ENCODE results near the gene NCR3LG1. TPM values are rescaled to one million over a fixed set of nuclear protein-coding genes. Genes with fewer than 3 reads are reported as not detected.

The NCR3LG1 gene
- total and polyA plus RNA-seq, 2 experiments from 2014 or later = 0.83 to 1.3 TPM

DNA sequence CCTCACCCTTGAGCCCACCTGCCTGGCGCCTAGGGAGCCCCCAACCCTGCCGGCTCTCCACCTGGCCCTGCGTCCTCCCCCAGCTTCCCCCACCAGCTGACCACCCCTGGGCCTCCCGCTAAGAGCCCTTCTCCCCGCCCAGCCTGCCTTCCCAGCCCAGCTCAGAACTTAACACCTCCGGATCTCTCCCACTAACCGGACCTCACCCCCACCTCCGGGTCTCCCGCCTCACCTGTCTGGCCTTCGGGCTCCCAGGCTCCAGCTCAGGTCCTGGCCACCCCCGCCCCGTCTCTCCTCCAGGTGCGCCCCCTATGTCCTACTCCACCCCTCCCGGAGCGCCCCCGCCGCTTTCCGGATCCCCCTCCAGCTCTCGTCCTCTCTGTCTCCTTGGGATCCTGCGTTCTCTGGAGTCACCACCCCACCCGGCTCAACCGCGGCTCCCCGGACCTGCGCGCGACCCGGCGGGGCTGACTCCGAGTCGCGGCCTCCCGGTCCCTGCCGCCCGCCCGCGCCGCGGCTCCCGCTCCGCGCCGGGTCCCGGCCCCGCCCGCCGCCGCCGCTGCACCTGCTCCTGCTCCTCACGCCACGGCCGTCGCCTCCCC is 37.1 kb downstream of the NCR3LG1 start, which contains the start of gene KCNJ11:
KCNJ11 (minus strand) TSS at position 51 of the 602 bp plus-strand sequence. CDS start 568 bp downstream, outside the sequence.
- Histone ChIP-seq H3K27ac (no peak within 1 kb of the TSS), H3K36me3 (ENCODE audit: low read depth) (no peaks in the 10 kb centered on the region), H3K4me1 (ENCODE audit: insufficient read depth) (no peaks in the 10 kb centered on the region; the same call in 1 of the 2 replicates), H3K27me3 (replicated peaks; ENCODE audit: insufficient read depth) (0 out of 2 replicates have a peak, but pooled peaks cover 5% of the 10 kb centered on the region), H3K79me2 (ENCODE audit: insufficient read depth) (no peaks in the 10 kb centered on the region), H4K20me1 (ENCODE audit: insufficient read depth) (no peaks in the 10 kb centered on the region), H3F3A (ENCODE audit: insufficient read depth) (no peaks in the 10 kb centered on the region), H3K9me2 (ENCODE audit: insufficient read depth) (no peaks in the 10 kb centered on the region), H3K9ac (no peak within 1 kb of the TSS), H3K9me3 (ENCODE audit: low read depth) (no peaks in the 10 kb centered on the region), H3K4me2 (ENCODE audit: unreplicated experiment) (no peak within 1 kb of the TSS), H3K4me3 (0 out of 2 replicates have a peak within 1 kb of the TSS, but pooled peaks have one; percentile 34), H2AFZ (no peak within 1 kb of the TSS)
- in situ Hi-C loops (cut with MboI) = loop anchor here (10.0 kb wide), 1 partner anchor 116 kb away; no protein-coding TSS in a partner anchor
- DNase-seq = no peak
- 2 to 7% methylated on average over 23 to 53 of the region's 53 CpGs for WGBS, 2 experiments (ENCODE audit: low coverage in 1 of 2, low lambda C conversion rate in 2 of 2, missing lambda C conversion rate in 2 of 2)
- TF ChIP-seq EZH2 (IDR thresholded peaks at IDR 0.05; ENCODE audit: insufficient read depth, poor library complexity, severe bottlenecking) = no peak
- no peak for TF ChIP-seq EZH2phosphoT487 (IDR thresholded peaks at IDR 0.05; ENCODE audit: insufficient read depth, low read depth)

DNA sequence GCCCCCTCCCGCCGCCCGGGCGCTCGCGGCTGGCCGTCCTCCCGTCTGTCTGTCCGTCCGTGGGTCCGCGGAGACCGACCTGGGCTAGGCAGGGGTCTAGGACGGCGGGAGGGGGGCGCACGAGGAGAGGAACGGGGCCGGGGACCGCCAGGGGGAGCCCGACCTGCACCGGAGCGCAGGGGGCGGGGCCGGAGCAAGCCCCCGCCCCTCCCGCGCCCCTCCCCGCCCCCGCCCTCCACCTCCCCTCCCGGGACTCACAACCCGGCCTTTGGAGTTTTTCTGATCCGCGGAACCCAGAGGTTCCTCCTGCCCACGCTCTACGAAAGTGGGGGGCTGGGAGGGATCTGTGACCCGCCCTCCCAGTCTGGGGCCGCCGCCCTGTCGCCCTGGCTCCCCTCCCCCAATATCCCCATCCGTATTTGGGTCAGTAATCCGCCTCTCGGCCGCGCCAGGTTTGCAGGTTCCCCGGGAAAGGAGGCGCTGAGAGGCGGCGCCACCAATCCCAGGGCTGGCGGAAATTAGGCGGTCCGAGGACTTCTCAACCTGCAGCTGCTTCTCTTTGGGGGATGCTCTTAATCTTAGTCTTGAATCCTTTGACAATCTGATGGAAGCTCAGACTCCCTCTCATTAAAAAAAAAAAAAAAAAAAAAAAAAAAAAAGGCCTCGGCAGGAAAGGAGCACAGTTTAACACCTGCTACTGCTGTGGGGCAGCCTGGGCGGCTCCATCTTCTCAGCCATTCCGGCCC is 37.8 kb downstream of the NCR3LG1 start:
- Histone ChIP-seq H3K4me1 (ENCODE audit: insufficient read depth) (no peaks in the 10 kb centered on the region), H3K79me2 (ENCODE audit: insufficient read depth) (no peaks in the 10 kb centered on the region), H3K4me2 (ENCODE audit: unreplicated experiment) (no peak overlapping the region), H3K9ac (no peak overlapping the region), H3K9me3 (ENCODE audit: low read depth) (no peaks in the 10 kb centered on the region), H3K4me3 (0 out of 2 replicates have a peak overlapping the region, but pooled peaks have one; percentile 34), H3K9me2 (ENCODE audit: insufficient read depth) (no peaks in the 10 kb centered on the region), H3K27ac (no peak overlapping the region), H3K36me3 (ENCODE audit: low read depth) (no peaks in the 10 kb centered on the region), H2AFZ (no peak overlapping the region), H3F3A (ENCODE audit: insufficient read depth) (no peaks in the 10 kb centered on the region), H4K20me1 (ENCODE audit: insufficient read depth) (no peaks in the 10 kb centered on the region), H3K27me3 (replicated peaks; ENCODE audit: insufficient read depth) (0 out of 2 replicates have a peak, but pooled peaks cover 5% of the 10 kb centered on the region)
- TF ChIP-seq EZH2 (IDR thresholded peaks at IDR 0.05; ENCODE audit: insufficient read depth, poor library complexity, severe bottlenecking) = no peak
- TF ChIP-seq EZH2phosphoT487 (IDR thresholded peaks at IDR 0.05; ENCODE audit: insufficient read depth, low read depth) = no peak
- peak; percentile 50 for DNase-seq
- 8 to 17% methylated on average over 23 to 49 of the region's 55 CpGs for WGBS, 2 experiments (ENCODE audit: low coverage in 1 of 2, low lambda C conversion rate in 2 of 2, missing lambda C conversion rate in 2 of 2)
- in situ Hi-C loops (cut with MboI) = loop anchor here (10.0 kb wide), 1 partner anchor 115 kb away; no protein-coding TSS in a partner anchor

DNA sequence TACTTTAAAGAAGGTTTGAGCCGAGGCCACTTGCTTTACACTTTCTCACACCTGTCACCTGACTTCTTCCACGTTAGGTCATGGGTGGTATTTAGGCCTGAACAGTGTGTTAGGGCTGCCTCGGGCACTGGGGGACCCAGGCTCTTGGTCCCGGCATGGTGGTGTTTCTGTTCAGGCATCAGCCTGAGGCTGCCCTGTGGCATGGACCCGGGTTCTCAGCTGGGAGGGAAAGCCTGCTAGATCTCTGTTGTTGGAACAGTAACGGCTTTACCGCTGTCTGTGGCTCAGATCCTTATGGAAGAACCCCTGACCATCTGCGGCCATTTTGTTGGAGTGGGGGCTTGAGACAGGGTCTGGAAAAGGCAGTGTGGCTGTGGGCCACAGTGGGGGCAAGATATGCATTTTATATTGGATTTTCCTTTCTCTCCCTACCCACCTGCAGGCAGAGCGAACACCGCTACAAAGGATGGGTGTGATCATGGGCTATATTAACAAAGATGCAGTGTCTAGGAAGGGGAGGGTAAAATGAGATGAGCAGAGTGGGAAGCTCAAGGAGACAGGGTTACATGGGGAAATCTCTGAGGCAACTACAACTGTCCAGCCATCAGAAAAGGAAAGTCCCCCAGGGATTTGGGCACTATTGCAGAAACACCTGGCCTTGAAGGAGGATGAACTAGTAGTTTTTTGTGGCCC is 38.5 kb downstream of the NCR3LG1 start:
- in situ Hi-C loops (cut with MboI) = loop anchor here (10.0 kb wide), 1 partner anchor 115 kb away; no protein-coding TSS in a partner anchor
- no peak overlapping the region for H3K4me2 ChIP-seq (ENCODE audit: unreplicated experiment)

More for the DNA sequence above, 38.5 kb downstream of the NCR3LG1 start:
- Histone ChIP-seq H3K27ac (no peak overlapping the region), H3K4me1 (ENCODE audit: insufficient read depth) (no peaks in the 10 kb centered on the region), H3K9me3 (ENCODE audit: low read depth) (no peaks in the 10 kb centered on the region), H3K36me3 (ENCODE audit: low read depth) (no peaks in the 10 kb centered on the region), H3K4me3 (no peak overlapping the region), H3F3A (ENCODE audit: insufficient read depth) (no peaks in the 10 kb centered on the region), H3K9ac (no peak overlapping the region), H3K79me2 (ENCODE audit: insufficient read depth) (no peaks in the 10 kb centered on the region), H3K27me3 (replicated peaks; ENCODE audit: insufficient read depth) (0 out of 2 replicates have a peak, but pooled peaks cover 5% of the 10 kb centered on the region), H4K20me1 (ENCODE audit: insufficient read depth) (no peaks in the 10 kb centered on the region), H2AFZ (no peak overlapping the region), H3K9me2 (ENCODE audit: insufficient read depth) (no peaks in the 10 kb centered on the region)
- 59 to 62% methylated on average over 10 of the region's 10 CpGs for WGBS, 2 experiments (ENCODE audit: low coverage in 1 of 2, low lambda C conversion rate in 2 of 2, missing lambda C conversion rate in 2 of 2)
- DNase-seq = no peak
- TF ChIP-seq EZH2phosphoT487 (IDR thresholded peaks at IDR 0.05; ENCODE audit: insufficient read depth, low read depth) (no peak), EZH2 (IDR thresholded peaks at IDR 0.05; ENCODE audit: insufficient read depth, poor library complexity, severe bottlenecking) (no peak)

All from GM23248 (cell line).